A673 (cell line): ENCODE results near the gene BBS7. TPM values are rescaled to one million over a fixed set of nuclear protein-coding genes. Genes with fewer than 3 reads are reported as not detected.

Experiments
- BruUV-seq: library from RNA; stranded (reverse); fragments of 400-500 nt; replicated peaks from 2 replicates; lab custom pipeline; 2021; lab: Mats Ljungman, UMichigan
- CTCF ChIA-PET: fragments of 300-600 bp; sonication (Branson Sonifier 250); formaldehyde crosslinking; loops from one replicate; lab custom pipeline; 2022; ENCODE audit warnings: antibody characterized with exemption; lab: Charles Lee
- POLR2A ChIA-PET: fragments of 300-600 bp; sonication (Branson Sonifier 250); formaldehyde crosslinking; loops from one replicate; lab custom pipeline; 2022; ENCODE audit warnings: antibody characterized with exemption; ENCODE audit not compliant: low non-redundant PET; lab: Charles Lee
- DNase-seq: peaks from one replicate; pipeline ENCODE4 v3.0.0-alpha.2; 2015; ENCODE audit warnings: low spot score
- H3K27ac ChIP-seq: fragments of 200-600 bp; sonication (generic); 2 replicates; pipeline ENCODE4 v1.5.1; 2016; ENCODE audit warnings: mixed run types, low read depth, mild to moderate bottlenecking, mixed read lengths, antibody characterized with exemption, low read length; ENCODE audit not compliant: poor library complexity, severe bottlenecking
- H3K27me3 ChIP-seq: fragments of 200-600 bp; sonication (generic); replicated peaks from 2 replicates; pipeline ENCODE4 v1.6.1; 2017; ENCODE audit warnings: mixed run types, low read depth, mild to moderate bottlenecking, mixed read lengths, antibody characterized with exemption, low read length; ENCODE audit not compliant: insufficient read depth, poor library complexity
- H3K36me3 ChIP-seq: fragments of 200-600 bp; sonication (generic); 2 replicates; pipeline ENCODE4 v1.6.1; 2016; ENCODE audit warnings: mixed run types, mild to moderate bottlenecking, mixed read lengths, antibody characterized with exemption, low read length; ENCODE audit not compliant: insufficient read depth, poor library complexity, severe bottlenecking
- H3K4me1 ChIP-seq: fragments of 200-600 bp; sonication (generic); 2 replicates; pipeline ENCODE4 v1.6.1; 2017; ENCODE audit warnings: mixed run types, mild to moderate bottlenecking, mixed read lengths, antibody characterized with exemption, low read length; ENCODE audit not compliant: insufficient read depth, poor library complexity, severe bottlenecking
- H3K4me3 ChIP-seq: fragments of 200-600 bp; sonication (generic); 2 replicates; pipeline ENCODE4 v1.5.1; 2016; ENCODE audit warnings: low read depth, mixed run types, mild to moderate bottlenecking, mixed read lengths, low read length; ENCODE audit not compliant: poor library complexity, severe bottlenecking
- H3K9me3 ChIP-seq: fragments of 200-600 bp; sonication (generic); 2 replicates; pipeline ENCODE4 v1.6.1; 2016; ENCODE audit warnings: mixed run types, low read depth, mild to moderate bottlenecking, mixed read lengths, antibody characterized with exemption, low read length; ENCODE audit not compliant: poor library complexity, severe bottlenecking
- EZH2 ChIP-seq: fragments of 200-600 bp; sonication (generic); IDR thresholded peaks from 2 replicates; pipeline ENCODE4 v1.6.1; 2017; ENCODE audit warnings: borderline replicate concordance, low read depth, mild to moderate bottlenecking, mixed read lengths, antibody characterized with exemption, low read length; ENCODE audit not compliant: poor library complexity, severe bottlenecking
- intact Hi-C: fragments of 100-400 bp; cut with micrococcal nuclease; formaldehyde crosslinking; loops from one replicate; pipeline ENCODE4 v1.10.0; 2022; ENCODE audit not compliant: unreplicated experiment
- total RNA-seq: library from RNA; stranded (reverse); gene quantifications from 2 replicates; pipeline ENCODE4 v1.2.3, GENCODE V29; 2021
- TF ChIP-seq, protein P1 (sequence below): fragments of 300-800, 200-600 bp; sonication (generic); conservative IDR thresholded peaks from 2 replicates; pipeline ENCODE4 v1.5.1; 2017; ENCODE audit warnings: low read depth, mild to moderate bottlenecking, antibody characterized with exemption, low read length, moderate library complexity, mixed read lengths

Gene BBS7
- total RNA-seq, 1 experiment from 2014 or later = 26.7 TPM

GRCh38 chr4:121827853-121828252 lies 42.4 kb downstream of the BBS7 start:
- H3K27ac ChIP-seq = no peak overlapping the region
- CTCF ChIA-PET = no interaction called here
- no peak overlapping the region for H3K4me3 ChIP-seq
- POLR2A ChIA-PET = no interaction called here
- peaks cover 7% of the 10 kb centered on the region for H3K4me1 ChIP-seq
- no peak for DNase-seq
- no peaks in the 10 kb centered on the region for H3K9me3 ChIP-seq
- no peaks in the 10 kb centered on the region for H3K27me3 ChIP-seq
- no peaks in the 10 kb centered on the region for H3K36me3 ChIP-seq
- intact Hi-C loops = no loop called here
- BruUV-seq = no TSS peak
- TF ChIP-seq, protein P1, sequence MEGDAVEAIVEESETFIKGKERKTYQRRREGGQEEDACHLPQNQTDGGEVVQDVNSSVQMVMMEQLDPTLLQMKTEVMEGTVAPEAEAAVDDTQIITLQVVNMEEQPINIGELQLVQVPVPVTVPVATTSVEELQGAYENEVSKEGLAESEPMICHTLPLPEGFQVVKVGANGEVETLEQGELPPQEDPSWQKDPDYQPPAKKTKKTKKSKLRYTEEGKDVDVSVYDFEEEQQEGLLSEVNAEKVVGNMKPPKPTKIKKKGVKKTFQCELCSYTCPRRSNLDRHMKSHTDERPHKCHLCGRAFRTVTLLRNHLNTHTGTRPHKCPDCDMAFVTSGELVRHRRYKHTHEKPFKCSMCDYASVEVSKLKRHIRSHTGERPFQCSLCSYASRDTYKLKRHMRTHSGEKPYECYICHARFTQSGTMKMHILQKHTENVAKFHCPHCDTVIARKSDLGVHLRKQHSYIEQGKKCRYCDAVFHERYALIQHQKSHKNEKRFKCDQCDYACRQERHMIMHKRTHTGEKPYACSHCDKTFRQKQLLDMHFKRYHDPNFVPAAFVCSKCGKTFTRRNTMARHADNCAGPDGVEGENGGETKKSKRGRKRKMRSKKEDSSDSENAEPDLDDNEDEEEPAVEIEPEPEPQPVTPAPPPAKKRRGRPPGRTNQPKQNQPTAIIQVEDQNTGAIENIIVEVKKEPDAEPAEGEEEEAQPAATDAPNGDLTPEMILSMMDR = no peak

DNA sequence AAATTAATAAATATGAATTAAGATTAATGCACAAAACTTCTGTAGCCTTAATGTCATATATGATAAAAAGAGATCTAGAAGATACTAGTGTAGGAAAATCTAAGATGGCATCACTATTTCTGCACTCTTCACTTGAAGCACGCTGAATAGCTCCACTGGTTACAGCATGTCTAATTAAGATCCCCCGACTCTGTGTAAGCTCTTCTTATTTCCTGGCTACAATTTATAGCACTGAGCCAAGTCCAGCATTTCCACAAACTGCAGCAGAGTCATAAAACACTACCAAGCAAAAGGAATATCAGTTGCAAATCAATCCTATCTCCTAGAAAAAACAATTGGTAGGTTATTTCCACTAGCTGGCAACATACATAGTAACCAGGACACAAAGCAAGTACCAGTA lies 45.3 kb downstream of the BBS7 start:
- no peak overlapping the region for H3K4me3 ChIP-seq
- ChIA-PET POLR2A (no interaction called here), CTCF (no interaction called here)
- no peaks in the 10 kb centered on the region for H3K9me3 ChIP-seq
- H3K36me3 ChIP-seq = peaks cover 26% of the 10 kb centered on the region
- no peaks in the 10 kb centered on the region for H3K27me3 ChIP-seq
- DNase-seq = no peak
- peaks cover 22% of the 10 kb centered on the region for H3K4me1 ChIP-seq
- BruUV-seq = no TSS peak
- no peak for TF ChIP-seq EZH2
- TF ChIP-seq, protein P1 = no peak
- H3K27ac ChIP-seq = no peak overlapping the region
- intact Hi-C loops = loop anchor here (5.0 kb wide), 1 partner anchor 752 kb away; no protein-coding TSS in a partner anchor

DNA sequence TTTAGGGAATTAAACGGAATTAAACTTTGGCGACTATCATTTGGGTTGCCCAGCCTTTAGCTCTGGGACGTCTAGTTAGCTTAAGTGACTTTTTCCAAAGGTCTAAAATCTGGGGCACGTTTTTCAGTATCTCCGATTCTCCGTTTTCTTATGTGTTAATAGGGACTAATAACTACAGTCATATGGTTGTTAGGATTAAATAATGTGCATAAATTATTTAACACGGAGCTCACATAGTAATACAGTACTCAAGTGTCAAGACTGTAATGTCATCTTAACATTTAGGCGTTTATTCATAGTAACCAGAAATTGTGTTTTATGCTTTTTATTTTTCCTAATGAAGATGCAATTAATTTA lies 46.1 kb downstream of the BBS7 start:
- H3K4me3 ChIP-seq = peak overlapping the region; percentile 96
- no peaks in the 10 kb centered on the region for H3K9me3 ChIP-seq
- H3K27ac ChIP-seq = peak overlapping the region; percentile 92
- POLR2A ChIA-PET = interaction anchor here (0.7 kb wide), 1 partner anchor 46 kb away, joined by 8 read pairs; the partner anchor contains the start of gene BBS7
- TF ChIP-seq, protein P1 = 0 out of 2 replicates have a peak, but pooled peaks have one; percentile 2
- TF ChIP-seq EZH2 = no peak
- H3K36me3 ChIP-seq = peaks cover 34% of the 10 kb centered on the region
- CTCF ChIA-PET = no interaction called here
- peaks cover 22% of the 10 kb centered on the region for H3K4me1 ChIP-seq
- intact Hi-C loops = loop anchor here (5.0 kb wide), 1 partner anchor 753 kb away; no protein-coding TSS in a partner anchor
- H3K27me3 ChIP-seq = no peaks in the 10 kb centered on the region
- TSS peak; percentile 94 for BruUV-seq
- DNase-seq = no peak
